HG03280 (cell line): ENCODE results near the gene RNMT.
"Not testable (repeated sequence)": the region's sequence is repeated elsewhere in the genome, so short reads cannot be mapped to it uniquely, and the experiment has no call there.

Source experiments
- ATAC-seq: cut with Tn5 transposase; IDR thresholded peaks from one replicate; pipeline ENCODE4 v1.9.1; 2021; ENCODE audit warnings: mild to moderate bottlenecking, moderate library complexity; ENCODE audit not compliant: unreplicated experiment

Gene RNMT

DNA sequence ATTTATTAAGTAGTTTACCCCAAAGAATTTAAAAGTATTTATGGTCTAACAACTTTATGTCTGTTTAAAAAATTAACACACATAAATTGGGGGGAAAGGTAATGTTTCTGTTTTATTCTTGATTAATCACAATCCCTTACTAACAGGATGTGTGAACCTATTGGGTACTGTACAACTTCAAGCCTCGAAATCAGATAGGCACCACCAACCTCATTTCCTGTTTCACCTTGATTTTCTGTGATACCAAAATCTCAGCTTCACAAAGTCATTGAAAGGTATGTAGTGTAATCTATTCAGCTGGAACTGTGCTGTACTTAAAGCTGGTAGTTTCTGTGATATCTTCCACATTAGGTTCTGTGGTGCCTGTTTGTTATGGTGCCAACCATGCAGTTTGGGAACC is 4.0 kb downstream of the RNMT start:
- ATAC-seq: no peak

DNA sequence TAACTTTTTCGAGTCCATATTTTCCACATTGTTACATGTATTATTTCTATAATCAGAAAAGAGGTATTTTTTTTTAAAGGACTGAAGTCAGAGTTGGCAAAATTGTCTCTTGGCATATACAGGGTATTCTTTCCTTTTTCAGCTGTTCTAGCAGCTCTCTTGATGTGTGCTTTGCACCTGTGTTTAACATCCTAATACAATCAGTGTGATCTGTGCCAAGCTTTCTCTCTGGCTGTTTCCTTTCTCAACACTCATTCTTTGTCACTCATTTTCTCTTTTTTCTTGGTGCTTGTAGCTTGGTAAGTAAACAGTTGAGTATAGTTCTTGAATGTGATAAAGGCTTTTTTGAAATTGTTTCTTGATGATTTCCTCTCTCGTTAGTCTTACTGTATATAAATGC is 9.2 kb downstream of the RNMT start:
- no peak for ATAC-seq

DNA sequence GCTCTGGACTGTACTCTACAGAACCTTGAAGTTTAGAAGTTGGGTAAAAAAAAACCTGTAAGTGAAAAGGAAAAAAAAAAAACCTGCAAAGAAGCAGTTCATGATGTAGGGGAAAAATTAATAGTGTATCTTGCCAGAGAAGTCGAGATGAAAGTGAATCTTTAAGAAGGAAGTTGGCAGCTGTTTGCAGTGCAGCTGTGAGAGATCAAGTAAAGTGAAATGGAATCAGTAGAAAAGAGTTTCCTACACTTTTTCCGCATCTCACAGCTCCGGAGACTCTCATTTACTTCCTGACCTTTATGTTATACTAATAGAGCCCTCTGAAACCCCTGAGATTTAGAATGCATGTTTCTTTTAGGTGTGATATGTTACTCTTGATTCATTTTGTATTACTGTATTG is 19.2 kb downstream of the RNMT start:
- no peak for ATAC-seq

DNA sequence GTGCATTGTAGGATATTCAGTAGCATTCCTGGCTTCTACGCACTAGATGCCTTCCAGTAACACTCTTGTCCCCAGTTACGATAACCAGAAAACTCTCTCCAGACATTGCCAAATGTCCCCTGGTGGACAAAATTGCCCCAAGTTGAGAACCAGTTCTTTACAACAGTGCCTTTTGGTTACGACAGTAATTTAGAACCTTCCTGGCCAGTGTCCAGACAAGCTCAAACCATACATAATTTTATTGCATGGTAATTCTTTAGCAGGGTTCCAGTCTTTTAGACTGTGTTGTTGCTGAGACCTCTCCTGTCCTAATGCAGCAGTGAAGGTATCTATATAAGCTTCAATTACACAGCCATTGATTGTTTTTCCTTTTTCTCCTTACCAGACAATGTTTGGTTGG is 20.2 kb downstream of the RNMT start:
- ATAC-seq: no peak

DNA sequence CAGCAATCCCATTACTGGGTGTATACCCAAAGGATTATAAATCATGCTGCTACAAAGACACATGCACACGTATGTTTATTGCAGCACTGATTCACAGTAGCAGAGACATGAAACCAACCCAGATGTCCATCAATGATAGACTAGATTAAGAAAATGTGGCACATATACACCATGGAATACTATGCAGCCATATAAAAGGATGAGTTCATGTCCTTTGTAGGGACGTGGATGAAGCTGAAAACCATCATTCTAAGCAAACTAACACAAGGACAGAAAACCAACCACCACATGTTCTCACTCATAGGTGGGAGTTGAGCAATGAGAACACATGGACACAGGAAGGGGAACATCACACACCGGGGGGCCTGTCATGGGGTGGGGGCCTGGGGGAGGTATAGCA is 25.1 kb downstream of the RNMT start:
- not testable (repeated sequence) for ATAC-seq

DNA sequence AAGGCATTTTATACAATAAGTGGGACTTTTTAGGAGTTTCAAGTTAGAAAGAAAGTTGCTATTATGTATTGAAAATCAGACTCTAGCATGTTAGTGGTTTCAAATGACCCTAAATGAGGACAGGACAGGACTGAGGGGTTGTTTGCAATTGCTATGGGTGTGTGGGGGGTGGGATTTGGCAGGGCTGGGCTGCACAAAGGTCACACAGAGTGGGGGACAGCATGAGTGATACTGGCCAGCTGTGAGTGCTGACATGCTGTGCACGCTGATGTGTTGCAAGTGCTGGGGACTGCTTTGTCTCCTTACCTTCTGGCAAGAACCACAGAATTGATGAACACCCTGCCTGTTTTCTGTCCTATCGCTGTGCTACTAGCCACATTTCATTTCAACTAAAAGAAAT is 29.8 kb downstream of the RNMT start:
- no peak for ATAC-seq

DNA sequence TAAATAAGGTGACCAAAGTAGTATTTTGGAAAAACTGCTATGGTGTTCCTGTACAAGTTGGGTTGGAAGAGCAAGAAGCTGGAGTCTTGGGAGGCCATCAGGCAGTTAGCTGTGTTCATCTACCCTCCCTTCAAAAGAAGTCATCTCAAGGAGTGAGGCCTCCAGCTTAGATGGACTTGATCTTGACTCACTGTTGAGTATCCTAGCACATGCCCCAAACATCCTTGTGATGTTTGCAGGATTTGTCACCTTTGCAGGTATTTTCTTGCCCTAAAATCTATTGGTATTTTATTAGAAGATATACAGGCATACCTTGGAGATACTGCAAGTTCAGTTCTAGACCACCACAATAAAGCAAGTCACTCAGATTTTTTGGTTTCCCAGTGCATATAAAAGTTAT is 30.2 kb downstream of the RNMT start:
- no peak for ATAC-seq

DNA sequence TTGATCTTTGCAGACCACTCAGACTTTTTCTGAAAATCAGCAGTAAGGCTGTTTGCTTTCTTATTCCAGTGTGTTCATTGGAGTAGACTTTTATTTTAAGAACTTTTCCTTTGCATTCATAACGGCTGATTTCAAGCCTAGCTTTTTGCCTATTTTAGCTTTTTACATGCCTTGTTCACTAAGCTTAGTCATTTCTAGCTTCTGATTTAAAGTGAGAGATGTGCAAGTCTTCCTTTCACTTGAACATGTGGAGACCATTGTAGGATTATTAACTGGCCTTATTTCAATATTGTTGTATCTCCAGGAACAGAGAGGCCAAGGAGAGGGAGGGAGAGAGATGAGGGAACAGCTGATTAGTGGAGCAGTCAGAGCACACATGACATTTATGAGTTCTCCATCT is 32.1 kb downstream of the RNMT start:
- no peak for ATAC-seq

DNA sequence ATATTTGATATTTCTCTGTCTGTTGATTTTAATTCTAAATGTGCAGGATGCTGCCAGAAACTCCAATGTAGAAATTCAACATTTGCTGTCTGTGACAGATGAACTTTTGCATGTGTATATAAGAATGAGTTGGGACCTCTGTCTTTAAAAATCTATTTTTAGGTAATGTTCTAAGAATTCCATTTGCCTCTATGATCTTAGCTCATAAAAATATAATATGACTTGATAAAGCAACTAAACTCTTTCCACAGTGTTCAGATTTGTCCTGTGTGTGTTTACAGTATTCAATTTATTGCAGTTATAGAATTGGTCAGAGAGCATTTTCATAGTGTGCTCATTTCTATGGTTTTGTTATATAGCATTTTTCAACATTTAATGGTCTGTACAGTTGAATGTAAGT is 33.6 kb downstream of the RNMT start:
- ATAC-seq: no peak

DNA sequence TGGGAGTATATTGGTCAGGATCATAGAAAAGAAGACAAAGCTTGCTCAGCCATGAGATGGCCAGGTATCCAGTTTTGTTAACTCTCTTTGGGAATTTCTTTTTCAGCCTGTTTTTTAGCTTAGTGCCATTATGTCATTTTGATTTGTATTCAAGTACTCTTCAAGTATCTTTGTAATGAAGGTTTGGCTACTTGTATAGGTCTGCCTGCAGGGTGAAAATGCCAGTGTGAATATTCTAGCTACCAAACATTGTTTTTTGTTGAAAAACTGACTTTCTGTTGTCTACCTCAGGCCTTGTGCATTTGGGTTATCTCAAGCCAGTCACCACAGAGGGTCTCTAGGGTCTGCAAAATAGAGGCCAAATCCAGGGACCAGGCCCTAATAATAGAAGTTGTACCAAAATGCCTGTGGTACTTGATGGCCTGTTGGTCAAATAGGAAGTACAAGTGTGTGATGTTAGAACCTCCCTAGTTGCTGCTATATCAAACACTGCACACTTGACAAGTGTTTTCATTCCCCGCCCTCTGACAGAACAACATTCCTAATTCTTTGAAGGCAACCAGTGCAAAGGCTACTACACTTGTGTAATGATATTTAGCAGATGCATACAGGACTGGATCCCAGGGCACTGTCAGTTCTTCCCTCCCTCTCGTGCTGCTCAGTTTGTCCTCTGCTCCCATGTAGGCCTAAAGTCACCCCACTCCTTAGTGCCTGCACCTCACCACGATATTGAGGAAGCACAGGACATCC is 36.4 kb downstream of the RNMT start:
- ATAC-seq: no peak

DNA sequence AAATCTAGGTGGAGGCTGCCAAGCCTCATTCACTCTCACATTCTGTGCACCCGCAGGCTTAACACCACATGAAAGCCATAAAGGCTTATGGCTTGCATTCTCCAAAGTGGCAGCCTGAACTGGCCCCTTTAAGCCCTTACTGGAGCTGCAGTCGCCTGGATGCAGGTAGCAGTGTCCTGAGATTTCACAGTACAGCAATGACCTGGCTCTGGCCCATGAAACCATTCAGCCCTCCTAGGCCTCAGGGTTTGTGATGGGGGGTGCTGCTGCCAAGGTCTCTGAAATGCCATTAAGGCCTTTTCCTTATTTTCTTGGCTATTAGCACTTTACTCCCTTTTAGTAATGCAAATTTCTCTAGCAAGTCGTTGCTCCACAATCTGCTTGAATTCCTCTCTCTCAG is 48.6 kb downstream of the RNMT start:
- no peak for ATAC-seq

DNA sequence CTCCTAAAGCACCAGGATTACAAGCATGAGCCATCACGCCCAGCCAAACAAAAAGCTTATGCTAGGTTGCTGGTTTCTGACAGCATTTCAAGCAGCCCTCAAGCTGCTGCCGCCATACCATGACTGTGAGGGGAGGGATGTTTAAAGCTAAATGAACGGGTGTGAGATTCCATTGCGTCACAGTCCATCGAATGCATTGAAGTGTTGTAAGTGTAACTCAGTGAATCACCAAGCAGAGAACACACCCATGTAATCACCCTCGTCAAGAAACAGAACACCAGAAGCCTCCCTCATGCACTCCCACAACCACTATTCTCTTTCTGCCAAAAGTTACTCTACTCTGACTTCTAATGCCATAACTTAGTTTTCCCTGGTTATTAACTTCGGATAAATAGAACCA is 64.7 kb downstream of the RNMT start:
- ATAC-seq: no peak

DNA sequence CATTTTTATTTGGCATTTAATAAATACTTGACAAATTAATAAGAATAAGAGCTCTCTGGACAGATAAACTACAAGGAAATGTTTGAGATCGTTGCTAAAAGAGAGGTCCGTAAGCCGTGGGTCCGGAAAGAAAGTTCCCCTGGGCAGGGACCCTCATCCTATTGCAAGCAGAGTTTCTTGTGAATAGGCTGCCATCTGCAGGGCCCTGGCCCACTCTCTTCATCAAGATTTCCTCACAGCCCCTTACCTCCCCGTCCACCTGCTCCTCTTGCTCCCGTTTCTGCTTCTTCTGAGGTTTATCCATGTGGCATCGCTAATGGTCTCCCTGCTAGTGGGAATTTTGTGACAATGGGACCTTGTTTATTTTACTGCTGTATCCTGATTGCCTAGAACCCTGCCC is 67.3 kb downstream of the RNMT start:
- ATAC-seq: no peak

DNA sequence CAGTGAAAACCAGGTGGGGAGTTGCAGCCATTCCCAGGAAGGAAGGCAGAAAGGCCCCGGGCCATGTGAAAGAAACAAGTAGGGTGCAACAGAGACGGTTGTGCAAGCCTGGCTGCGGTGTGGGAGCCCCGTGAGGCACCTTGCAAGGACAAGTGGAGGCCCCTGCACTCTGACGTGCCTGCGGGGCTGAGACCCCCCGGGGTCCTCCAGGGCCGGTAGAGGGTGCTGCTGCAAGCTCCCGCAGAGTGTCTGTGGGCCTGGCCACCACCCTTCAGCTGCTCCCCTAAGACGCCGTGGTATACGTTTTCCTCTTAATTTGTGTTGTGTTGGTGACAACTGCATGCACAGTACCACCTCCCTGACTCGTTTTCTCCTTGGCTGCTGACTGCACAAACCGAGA is 70.0 kb downstream of the RNMT start:
- ATAC-seq: no peak

DNA sequence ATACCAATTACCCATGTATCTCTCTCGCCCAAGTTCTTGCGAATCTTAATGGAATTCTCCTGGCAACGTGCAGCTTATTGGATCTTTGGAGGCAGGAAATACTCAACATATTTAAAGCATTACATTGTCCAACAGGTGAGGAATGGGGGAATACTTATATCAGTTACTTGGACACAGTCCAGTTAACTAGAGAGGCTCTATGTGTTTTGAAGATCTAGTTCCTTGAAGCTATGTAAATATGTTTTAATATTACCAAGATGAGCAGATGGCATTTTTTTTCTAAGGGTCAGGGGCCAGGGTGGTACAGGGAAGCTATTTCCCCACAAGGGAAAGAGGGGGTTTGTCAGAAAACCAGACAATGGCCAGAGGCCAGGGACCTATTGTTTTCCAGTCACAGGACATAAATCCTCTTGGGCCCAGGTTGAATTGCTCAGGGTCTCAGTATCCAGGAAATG is 70.7 kb downstream of the RNMT start:
- ATAC-seq: no peak

DNA sequence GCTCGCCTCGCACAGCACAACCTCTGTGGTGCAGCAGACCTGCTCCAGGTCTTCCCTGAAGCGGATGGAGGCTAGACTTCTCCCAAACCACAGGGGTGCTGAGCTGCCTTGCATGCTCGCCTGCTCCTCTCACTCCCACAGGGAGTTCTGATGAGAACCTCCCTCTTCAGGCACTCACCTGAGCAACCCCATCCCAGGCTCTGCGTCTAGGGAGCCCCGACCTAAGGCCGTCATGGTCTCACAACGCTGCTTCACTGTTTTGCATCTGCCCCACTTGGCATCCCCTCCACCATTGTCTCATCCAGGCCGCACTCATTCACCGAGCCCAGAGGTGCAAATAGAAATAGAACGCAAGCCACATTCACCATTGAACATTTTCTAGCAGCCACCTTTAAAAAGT is 72.9 kb downstream of the RNMT start:
- no peak for ATAC-seq

DNA sequence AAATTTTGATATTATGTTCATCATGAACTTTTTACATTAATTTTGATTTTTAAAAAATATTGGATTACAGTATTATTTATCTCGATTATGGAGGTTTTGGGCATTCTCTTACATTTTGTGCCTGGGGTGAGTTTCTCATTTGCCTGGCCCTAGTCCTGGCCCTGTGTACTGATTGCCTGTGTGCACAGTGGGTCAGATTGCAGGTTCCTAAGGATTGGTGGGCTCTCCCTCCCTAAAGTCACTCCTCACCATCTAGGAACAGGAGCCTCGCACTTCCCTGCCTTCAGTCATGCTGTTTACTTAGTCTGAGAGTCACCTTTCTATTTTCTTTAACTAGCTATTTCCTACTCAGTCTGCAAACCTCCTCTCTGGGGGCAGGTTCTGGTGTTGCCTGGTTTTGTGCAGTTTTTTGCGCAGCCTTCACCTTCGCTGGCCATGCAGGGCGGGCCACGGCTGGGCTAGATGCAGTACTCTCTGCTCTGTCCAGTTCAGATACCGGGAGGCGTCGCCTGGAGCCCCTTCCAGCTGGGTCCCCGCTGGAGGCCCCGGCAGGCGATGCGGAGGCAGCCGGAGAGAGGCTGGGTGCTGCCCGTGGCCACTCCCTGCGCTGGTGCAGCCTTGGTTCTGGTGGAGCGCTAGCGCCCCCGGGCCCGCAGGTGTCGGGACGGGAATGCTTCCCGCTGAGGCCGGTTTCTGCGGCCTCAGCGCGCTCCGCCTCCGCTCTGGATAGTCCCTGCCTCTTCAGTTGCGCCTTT is 74.2 kb downstream of the RNMT start:
- no peak for ATAC-seq

DNA sequence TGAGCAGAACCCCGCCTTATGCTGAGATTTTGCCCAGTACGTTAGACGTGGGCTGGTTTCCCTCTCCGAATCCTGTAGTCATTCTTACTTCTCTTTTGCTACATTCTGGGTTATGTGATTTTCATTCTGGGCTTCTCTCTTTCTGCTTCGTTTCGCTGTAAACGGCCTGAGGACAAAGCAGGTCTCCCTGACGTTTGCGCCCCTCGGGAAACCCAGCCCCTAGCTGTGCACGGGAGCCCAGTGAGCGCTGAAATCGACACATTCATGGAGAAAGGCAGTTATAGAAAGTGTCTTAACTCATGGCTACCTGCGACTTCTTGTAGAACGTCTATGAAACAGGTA is 74.8 kb downstream of the RNMT start:
- no peak for ATAC-seq

DNA sequence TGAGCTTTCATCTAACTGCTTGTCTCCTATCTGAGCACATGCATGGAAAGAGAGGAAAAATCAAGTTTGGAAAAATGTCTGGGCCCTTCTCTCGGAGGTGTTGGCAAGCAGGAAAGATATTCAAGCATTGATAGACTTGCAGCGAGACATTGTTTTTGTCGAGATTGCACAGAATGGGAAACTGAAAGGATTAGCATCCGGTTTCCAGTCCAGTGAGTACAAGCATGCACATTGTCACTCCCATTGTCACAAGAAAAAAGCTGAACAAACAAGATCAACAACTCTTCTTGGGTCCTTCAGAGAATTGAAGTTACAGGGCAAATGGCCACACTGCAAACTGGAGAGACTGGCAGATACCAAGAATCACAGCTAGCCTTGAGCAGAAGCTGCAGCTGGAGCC is 77.8 kb downstream of the RNMT start:
- ATAC-seq: no peak

DNA sequence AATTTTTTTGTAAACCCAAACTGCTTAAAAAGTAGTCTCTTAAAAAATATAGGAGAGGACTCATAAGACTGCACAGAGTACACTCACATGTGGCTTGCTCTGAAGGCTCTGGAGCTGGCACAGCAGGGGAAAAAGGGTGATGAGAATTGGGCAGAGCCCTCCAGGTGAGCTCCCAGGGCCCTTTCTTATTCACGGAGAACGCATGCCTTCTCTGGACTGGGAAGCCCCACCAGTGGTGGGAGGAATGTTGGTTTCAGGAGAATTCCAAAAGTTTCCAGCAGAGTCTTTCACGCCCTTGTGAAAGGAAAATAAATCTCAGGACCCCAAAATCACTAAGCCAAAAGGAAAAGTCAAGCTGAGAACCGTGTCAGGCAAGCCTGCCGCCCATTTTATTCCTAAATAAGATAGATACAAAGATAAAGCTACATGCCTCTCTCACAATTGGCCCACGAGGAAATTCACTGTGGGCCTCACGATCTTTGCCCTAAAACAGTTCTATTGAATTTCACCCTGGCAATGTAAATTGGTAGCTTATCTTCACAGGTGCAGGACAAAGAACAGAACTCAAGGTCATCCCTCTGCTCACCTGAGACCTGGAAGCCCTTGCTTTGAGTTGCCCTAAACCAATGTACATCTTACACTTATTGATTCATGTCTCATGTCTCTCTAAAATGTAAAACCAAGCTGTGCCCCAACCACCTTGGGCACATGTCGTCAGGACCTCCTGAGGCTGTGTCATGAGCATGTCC is 82.0 kb downstream of the RNMT start:
- ATAC-seq: no peak

DNA sequence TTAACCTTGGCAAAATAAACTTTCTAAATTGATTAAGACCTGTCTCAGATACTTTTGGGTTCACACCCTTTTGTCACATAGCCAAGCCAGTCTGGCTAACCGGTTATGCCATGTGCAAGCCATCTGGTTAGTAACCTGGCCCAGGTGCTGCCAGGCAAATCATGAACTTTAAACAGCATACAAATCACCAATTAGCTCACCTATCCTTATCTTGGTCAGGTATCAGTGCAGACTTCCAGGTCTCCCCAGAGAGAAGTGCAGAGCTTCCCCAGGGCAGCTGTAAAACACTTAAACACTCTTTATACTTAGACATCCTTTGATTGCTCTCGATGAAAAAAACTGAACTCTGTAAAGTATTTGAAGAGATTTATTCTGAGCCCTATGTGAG is 82.6 kb downstream of the RNMT start:
- ATAC-seq: no peak
